ENCODE measurements around the gene SHTN1. TPM values are rescaled to one million over a fixed set of nuclear protein-coding genes. Genes with fewer than 3 reads are reported as not detected.

The SHTN1 gene
- total and polyA plus RNA-seq, 2 of the 4 experiments (the other 2 are of a cell fraction) = 0.54 to 2.3 TPM

DNA sequence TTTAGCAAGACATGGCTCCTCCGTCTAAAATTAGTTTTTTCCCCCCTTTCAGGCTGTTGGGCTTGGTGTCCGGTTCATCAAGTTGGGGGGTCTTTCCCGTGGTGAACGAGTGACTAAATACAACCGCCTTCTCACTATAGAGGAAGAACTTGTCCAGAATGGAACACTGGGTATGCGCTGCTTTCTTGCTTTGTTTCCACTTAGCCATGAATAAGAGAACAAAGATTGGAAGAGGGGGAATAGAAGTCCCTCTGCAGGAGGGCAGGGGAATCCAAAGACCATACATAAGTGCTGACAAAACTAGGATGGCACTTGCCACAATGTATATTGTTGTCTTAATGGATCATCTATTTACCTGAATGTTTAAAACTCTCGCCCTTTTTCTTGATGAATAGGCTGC is 125.2 kb downstream of the SHTN1 start:
- Histone ChIP-seq H3K9me3 (ENCODE audit: control insufficient read depth, insufficient read depth, low read length) (no peaks in the 10 kb centered on the region), H3K18ac (ENCODE audit: low read depth, low read length) (no peak overlapping the region), H4K5ac (ENCODE audit: low read depth, low read length) (no peak overlapping the region), H2AK9ac (replicated peaks; ENCODE audit: low read depth, low read length, poor library complexity) (no peak overlapping the region), H2BK20ac (ENCODE audit: low read depth, low read length) (no peak overlapping the region), H2BK120ac (ENCODE audit: low read depth, low read length) (no peak overlapping the region), H2BK15ac (ENCODE audit: low read depth, low read length) (no peak overlapping the region), H3K27ac (ENCODE audit: insufficient read depth, low read length) (no peak overlapping the region), H4K91ac (ENCODE audit: insufficient read depth, low read depth, low read length) (no peak overlapping the region), H3K4me3 (ENCODE audit: insufficient read depth, low read depth, low read length) (no peak overlapping the region), H3K56ac (ENCODE audit: extremely low read depth, insufficient read depth, low read length) (no peak overlapping the region), H4K20me1 (ENCODE audit: insufficient read depth, low read length) (no peaks in the 10 kb centered on the region), H3K23ac (ENCODE audit: low read depth, low read length) (no peak overlapping the region), H2AK5ac (ENCODE audit: low read depth, low read length) (no peak overlapping the region), H3K27me3 (ENCODE audit: control insufficient read depth, insufficient read depth, low read length) (peaks cover 2% of the 10 kb centered on the region; the same call in 1 of the 2 replicates), H4K8ac (ENCODE audit: low read depth in 2 of 2, low read length in 2 of 2) (no peak overlapping the region), H3K36me3 (ENCODE audit: control insufficient read depth, insufficient read depth, low read length) (no peaks in the 10 kb centered on the region), H3K4ac (ENCODE audit: low read depth, low read length) (no peak overlapping the region), H3K14ac (replicated peaks; ENCODE audit: low read depth, low read length) (no peak overlapping the region), H3K9me1 (ENCODE audit: insufficient read depth, low read length) (no peaks in the 10 kb centered on the region), H2AFZ (replicated peaks; ENCODE audit: low read length, poor library complexity) (no peak overlapping the region), H3K9ac (ENCODE audit: low read depth, low read length) (no peak overlapping the region), H2BK5ac (ENCODE audit: low read depth, low read length, poor library complexity, severe bottlenecking) (no peak overlapping the region), H3K4me2 (ENCODE audit: low read depth, low read length) (no peak overlapping the region), H3K4me1 (ENCODE audit: control insufficient read depth, insufficient read depth, low read length) (no peaks in the 10 kb centered on the region), H3K79me1 (ENCODE audit: low read depth in 1 of 2, low read length in 2 of 2) (no peaks in the 10 kb centered on the region)
- in situ Hi-C loops (cut with MboI; ENCODE audit: low sequenced_read_pairs) = no loop called here
- ATAC-seq (ENCODE audit: low read depth) (no peak), DNase-seq (no peak)
- WGBS, 2 experiments (ENCODE audit: extremely low coverage in 2 of 2, insufficient read length in 1 of 2) = 83% methylated on average over 1 of the region's 7 CpGs; no CpG with 5 or more reads in 1 of the 2 experiments
- CTCF ChIA-PET = no interaction called here
- intact Hi-C loops (cut with micrococcal nuclease) = no loop called here
- no peak for TF ChIP-seq ELK1 (IDR thresholded peaks at IDR 0.05; ENCODE audit: borderline replicate concordance, low read depth, low read length)
- TF ChIP-seq MAZ (IDR thresholded peaks at IDR 0.05; ENCODE audit: borderline replicate concordance, low read depth, low read length) = no peak
- no peak for TF ChIP-seq MXI1 (IDR thresholded peaks at IDR 0.05; ENCODE audit: borderline replicate concordance, low read depth, low read length)
- TF ChIP-seq RFX5 (IDR thresholded peaks at IDR 0.05; ENCODE audit: low read depth, low read length) = no peak
- no peak for TF ChIP-seq SMC3 (IDR thresholded peaks at IDR 0.05; ENCODE audit: low read depth, low read length)
- TF ChIP-seq FOS (IDR thresholded peaks at IDR 0.05; ENCODE audit: low read depth, low read length) = no peak
- no peak for TF ChIP-seq CTCF (conservative IDR thresholded peaks at IDR 0.05; ENCODE audit: low read depth, low read length)
- TF ChIP-seq BHLHE40 (IDR thresholded peaks at IDR 0.05; ENCODE audit: low read depth, low read length) = no peak
- TF ChIP-seq CHD1 (IDR thresholded peaks at IDR 0.05; ENCODE audit: low read depth, low read length) = no peak
- TF ChIP-seq RCOR1 (IDR thresholded peaks at IDR 0.05; ENCODE audit: insufficient replicate concordance, low read length) = no peak
- POLR2A ChIA-PET (ENCODE audit: unreplicated experiment) = no interaction called here
- BruUV-seq (replicated peaks) = no TSS peak
- dilution Hi-C loops (cut with HindIII; ENCODE audit: low sequenced_read_pairs, unreplicated experiment) = no loop called here
